ENCODE data around the gene SH2D2A. TPM values are rescaled to one million over a fixed set of nuclear protein-coding genes. Genes with fewer than 3 reads are reported as not detected.

Gene SH2D2A
- total and polyA plus RNA-seq, 2 donors (not counting 3 experiments of a cell fraction or from before 2014, with no cell fraction given) = 0.92 to 1.1 TPM

DNA sequence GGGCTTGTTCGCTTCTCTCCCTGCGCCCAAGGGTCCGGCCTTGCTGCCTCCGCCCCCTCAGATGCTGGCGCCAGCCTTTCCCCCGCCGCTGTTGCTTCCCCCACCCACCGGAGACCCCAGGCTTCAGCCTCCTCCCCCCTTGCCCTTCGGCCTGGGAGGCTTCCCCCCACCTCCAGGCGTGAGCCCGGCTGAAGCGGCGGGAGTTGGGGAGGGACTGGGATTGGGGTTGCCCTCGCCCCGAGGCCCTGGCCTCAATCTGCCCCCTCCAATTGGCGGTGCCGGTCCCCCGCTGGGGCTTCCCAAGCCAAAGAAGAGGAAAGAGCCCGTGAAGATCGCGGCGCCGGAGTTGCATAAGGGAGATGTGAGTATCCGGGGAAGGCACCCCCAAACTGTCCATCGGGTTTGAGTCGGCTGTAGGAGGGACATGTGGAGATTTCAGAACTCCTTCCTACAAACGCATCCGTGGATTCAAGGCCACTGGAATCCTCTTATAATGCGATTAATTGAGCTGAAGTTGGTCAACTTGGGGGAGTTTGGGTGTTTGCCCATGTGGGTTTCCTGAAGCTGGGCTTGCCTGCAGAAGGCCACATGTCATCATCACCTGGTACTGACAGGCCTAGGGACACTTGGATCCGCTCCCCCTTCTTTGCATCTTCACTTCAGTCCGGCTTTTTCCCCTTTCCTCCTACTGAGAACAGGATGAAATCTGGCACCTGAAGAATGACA is 48.6 kb downstream of the SH2D2A start:
- no peaks in the 10 kb centered on the region for H3K27me3 ChIP-seq (ENCODE audit: control insufficient read depth in 2 of 2, insufficient read depth in 2 of 2, low read length in 2 of 2)
- H3K27ac ChIP-seq (ENCODE audit: insufficient read depth, low read depth, low read length) = peak overlapping the region; percentile 80
- H3K36me3 ChIP-seq (ENCODE audit: control insufficient read depth in 2 of 2, extremely low read depth in 1 of 2, insufficient read depth in 2 of 2, low read length in 2 of 2) = peaks cover 6 to 7% of the 10 kb centered on the region in 2 experiments
- dilution Hi-C loops (cut with MboI; ENCODE audit: extremely low pct_ligation_motif_present, low sequenced_read_pairs) = no loop called here
- H3K4me3 ChIP-seq (replicated peaks in 1 of 3; ENCODE audit: insufficient read depth in 1 of 3, low read depth in 1 of 3, low read length in 3 of 3) = peak overlapping the region; percentile 65 to 91 (median 68)
- no peaks in the 10 kb centered on the region for H3K9me3 ChIP-seq (replicated peaks; ENCODE audit: control insufficient read depth, insufficient read depth, low read length)
- intact Hi-C loops (cut with micrococcal nuclease) = loop anchor here (1.0 kb wide), 5 partner anchors 17 to 92 kb away; partner anchors contain the start of genes HDGF, ISG20L2, METTL25B and MRPL24
- H3K9ac ChIP-seq (replicated peaks; ENCODE audit: extremely low read depth, insufficient read depth, low read length) = peak overlapping the region; percentile 93
- no TSS peak for BruUV-seq (replicated peaks)
- peaks cover 53% of the 10 kb centered on the region for H3K79me2 ChIP-seq (ENCODE audit: control insufficient read depth, insufficient read depth, low read length)
- H3K4me1 ChIP-seq (ENCODE audit: control insufficient read depth, extremely low read depth, insufficient read depth, low read length) = peaks cover 18% of the 10 kb centered on the region
- H3K4me2 ChIP-seq (ENCODE audit: insufficient read depth, low read length) = peak overlapping the region; percentile 76
- CTCF ChIA-PET = interaction anchor here (0.7 to 4.2 kb wide), 8 partner anchors 9 to 78 kb away, joined by 3 to 52 read pairs (median 12); partner anchors contain the start of genes HDGF, ISG20L2, METTL25B and MRPL24
- H4K20me1 ChIP-seq (replicated peaks; ENCODE audit: control insufficient read depth, extremely low read depth, insufficient read depth, low read length) = peaks cover 7% of the 10 kb centered on the region
- TF ChIP-seq EZH2 (IDR thresholded peaks at IDR 0.05; ENCODE audit: borderline replicate concordance, low read depth, low read length, severe bottlenecking) (no peak), FOS (IDR thresholded peaks at IDR 0.05; ENCODE audit: borderline replicate concordance, insufficient read depth, low read length) (no peak), JUN (IDR thresholded peaks at IDR 0.05; ENCODE audit: borderline replicate concordance, insufficient read depth, insufficient read length, low read depth) (no peak), POLR2A (IDR thresholded peaks at IDR 0.05; ENCODE audit: low read depth, low read length) (no peak), POLR2AphosphoS5 (IDR thresholded peaks at IDR 0.05; ENCODE audit: insufficient read depth, low read depth, low read length) (no peak)
- TF ChIP-seq, protein P1, sequence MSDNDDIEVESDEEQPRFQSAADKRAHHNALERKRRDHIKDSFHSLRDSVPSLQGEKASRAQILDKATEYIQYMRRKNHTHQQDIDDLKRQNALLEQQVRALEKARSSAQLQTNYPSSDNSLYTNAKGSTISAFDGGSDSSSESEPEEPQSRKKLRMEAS (IDR thresholded peaks at IDR 0.05; ENCODE audit: insufficient read depth, insufficient read length) = no peak
- TF ChIP-seq, protein P2, sequence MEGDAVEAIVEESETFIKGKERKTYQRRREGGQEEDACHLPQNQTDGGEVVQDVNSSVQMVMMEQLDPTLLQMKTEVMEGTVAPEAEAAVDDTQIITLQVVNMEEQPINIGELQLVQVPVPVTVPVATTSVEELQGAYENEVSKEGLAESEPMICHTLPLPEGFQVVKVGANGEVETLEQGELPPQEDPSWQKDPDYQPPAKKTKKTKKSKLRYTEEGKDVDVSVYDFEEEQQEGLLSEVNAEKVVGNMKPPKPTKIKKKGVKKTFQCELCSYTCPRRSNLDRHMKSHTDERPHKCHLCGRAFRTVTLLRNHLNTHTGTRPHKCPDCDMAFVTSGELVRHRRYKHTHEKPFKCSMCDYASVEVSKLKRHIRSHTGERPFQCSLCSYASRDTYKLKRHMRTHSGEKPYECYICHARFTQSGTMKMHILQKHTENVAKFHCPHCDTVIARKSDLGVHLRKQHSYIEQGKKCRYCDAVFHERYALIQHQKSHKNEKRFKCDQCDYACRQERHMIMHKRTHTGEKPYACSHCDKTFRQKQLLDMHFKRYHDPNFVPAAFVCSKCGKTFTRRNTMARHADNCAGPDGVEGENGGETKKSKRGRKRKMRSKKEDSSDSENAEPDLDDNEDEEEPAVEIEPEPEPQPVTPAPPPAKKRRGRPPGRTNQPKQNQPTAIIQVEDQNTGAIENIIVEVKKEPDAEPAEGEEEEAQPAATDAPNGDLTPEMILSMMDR (IDR thresholded peaks at IDR 0.05; ENCODE audit: extremely low read depth in 1 of 2, insufficient read depth in 1 of 2, low read depth in 1 of 2, low read length in 2 of 2) = no peak
- POLR2A ChIA-PET = interaction anchor here (1.4 to 3.2 kb wide), 3 partner anchors 17 to 40 kb away, joined by 7 to 27 read pairs (median 14); partner anchors contain the start of genes HDGF, ISG20L2, METTL25B and MRPL24
- DNase-seq (ENCODE audit: low read depth, low spot score) (peak; percentile 42), FAIRE-seq (peak; percentile 35)
- no peaks in the 10 kb centered on the region for H3K9me1 ChIP-seq (replicated peaks; ENCODE audit: control insufficient read depth, extremely low read depth, insufficient read depth, low read length)
- no peak overlapping the region for H2AFZ ChIP-seq (ENCODE audit: low read depth, low read length)

Data from endothelial cell of umbilical vein (primary cell).